HEK293 (cell line): ENCODE measurements around the gene EPG5.

ENCODE experiments used
- GLIS1 ChIP-seq: fragments of 450-650 bp; formaldehyde crosslinking; IDR thresholded peaks from 2 replicates; pipeline ENCODE4 v1.5.1; 2016; ENCODE audit warnings: missing biosample characterization, missing genetic modification characterization
- ZNF664 ChIP-seq: fragments of 450-650 bp; formaldehyde crosslinking; IDR thresholded peaks from 2 replicates; pipeline ENCODE4 v1.5.1; 2016; ENCODE audit warnings: missing biosample characterization, missing genetic modification characterization
- TF ChIP-seq, protein P1 (sequence below): fragments of 450-650 bp; formaldehyde crosslinking; IDR thresholded peaks from 2 replicates; pipeline ENCODE4 v1.5.1; 2017; ENCODE audit warnings: missing biosample characterization, missing genetic modification characterization
- TF ChIP-seq, protein P2 (sequence below): fragments of 450-650 bp; formaldehyde crosslinking; IDR thresholded peaks from 2 replicates; pipeline ENCODE4 v1.5.1; 2016; ENCODE audit warnings: missing biosample characterization, missing genetic modification characterization

DNA sequence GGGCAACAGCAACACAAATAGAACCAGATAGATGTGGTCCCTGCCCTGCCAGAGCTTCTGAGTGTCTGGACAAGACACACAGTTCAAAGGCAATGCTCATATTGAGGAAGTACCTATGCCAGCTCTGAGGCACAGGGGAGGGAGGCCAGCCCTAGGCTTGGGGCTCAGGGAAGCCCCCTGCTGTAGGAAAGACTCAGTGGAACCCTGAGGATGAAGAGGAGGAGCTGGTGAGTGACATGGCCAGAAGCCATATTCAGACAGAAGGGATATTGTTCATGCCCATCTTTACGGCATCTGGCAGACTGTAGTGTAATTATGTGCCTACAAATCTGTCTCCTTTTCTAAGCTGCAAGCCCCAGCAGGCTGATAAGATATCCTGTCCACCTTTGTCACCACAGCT lies 132.8 kb downstream of the EPG5 start:
- TF ChIP-seq, protein P1, sequence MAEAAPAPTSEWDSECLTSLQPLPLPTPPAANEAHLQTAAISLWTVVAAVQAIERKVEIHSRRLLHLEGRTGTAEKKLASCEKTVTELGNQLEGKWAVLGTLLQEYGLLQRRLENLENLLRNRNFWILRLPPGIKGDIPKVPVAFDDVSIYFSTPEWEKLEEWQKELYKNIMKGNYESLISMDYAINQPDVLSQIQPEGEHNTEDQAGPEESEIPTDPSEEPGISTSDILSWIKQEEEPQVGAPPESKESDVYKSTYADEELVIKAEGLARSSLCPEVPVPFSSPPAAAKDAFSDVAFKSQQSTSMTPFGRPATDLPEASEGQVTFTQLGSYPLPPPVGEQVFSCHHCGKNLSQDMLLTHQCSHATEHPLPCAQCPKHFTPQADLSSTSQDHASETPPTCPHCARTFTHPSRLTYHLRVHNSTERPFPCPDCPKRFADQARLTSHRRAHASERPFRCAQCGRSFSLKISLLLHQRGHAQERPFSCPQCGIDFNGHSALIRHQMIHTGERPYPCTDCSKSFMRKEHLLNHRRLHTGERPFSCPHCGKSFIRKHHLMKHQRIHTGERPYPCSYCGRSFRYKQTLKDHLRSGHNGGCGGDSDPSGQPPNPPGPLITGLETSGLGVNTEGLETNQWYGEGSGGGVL (tag by site-specific recombination), result no peak
- TF ChIP-seq ZNF664 (tag by site-specific recombination) (no peak), GLIS1 (tag by site-specific recombination) (no peak)
- TF ChIP-seq, protein P2, sequence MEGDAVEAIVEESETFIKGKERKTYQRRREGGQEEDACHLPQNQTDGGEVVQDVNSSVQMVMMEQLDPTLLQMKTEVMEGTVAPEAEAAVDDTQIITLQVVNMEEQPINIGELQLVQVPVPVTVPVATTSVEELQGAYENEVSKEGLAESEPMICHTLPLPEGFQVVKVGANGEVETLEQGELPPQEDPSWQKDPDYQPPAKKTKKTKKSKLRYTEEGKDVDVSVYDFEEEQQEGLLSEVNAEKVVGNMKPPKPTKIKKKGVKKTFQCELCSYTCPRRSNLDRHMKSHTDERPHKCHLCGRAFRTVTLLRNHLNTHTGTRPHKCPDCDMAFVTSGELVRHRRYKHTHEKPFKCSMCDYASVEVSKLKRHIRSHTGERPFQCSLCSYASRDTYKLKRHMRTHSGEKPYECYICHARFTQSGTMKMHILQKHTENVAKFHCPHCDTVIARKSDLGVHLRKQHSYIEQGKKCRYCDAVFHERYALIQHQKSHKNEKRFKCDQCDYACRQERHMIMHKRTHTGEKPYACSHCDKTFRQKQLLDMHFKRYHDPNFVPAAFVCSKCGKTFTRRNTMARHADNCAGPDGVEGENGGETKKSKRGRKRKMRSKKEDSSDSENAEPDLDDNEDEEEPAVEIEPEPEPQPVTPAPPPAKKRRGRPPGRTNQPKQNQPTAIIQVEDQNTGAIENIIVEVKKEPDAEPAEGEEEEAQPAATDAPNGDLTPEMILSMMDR (tag by site-specific recombination), result no peak
